ENCODE measurements around the gene SLC9C1. TPM values are rescaled to one million over a fixed set of nuclear protein-coding genes. Genes with fewer than 3 reads are reported as not detected.

The SLC9C1 gene
- not detected in 2 replicates for total RNA-seq (2014; rRNA removed; shearing (Covaris generic))

DNA sequence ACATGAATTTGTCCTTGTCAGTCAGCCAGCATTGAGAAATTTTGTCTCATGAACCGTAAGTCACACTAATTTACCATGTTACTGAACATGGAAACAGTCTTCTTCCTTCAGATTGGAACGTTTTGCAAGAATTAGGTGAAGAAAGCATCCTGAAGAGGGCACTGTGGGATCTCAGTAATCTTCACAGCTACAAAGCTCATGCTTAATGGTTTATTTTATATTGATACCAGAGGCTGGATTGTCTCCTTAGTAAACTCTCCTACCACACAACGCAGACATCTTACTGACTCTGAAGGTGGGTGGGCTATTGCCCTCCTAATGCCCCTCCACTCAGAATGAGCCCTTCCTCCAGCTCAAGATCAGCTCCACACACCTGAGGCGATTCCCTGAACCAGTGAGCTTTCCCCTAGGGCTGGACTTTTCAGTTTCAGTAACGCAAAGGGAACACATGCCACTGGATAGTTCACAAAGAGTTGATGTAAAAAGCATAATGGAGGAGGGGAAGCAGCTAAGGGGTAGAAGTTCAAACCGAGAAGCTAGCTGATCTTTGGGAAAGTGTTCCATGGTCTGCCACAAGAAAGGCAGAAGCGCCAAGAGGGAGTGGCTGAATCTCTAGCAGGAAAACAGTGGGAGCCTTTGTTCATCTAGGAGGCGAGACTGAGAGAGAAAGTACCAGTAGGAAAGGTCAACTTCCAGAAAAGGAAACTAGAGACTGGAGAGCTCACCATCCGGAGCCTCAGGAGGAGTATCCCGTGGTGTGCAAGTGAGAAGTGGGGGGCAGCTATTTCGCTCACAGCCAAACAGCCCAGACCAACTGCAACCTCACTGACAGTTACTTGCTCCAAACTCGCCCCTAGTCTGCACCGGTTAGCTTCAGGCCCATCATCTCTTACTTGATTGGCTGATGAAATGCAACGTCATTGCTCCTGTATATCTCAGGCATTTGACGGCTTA lies at the start of gene SLC9C1:
Gene SLC9C1, minus strand, starts transcription at position 849 of the 954 bp plus-strand sequence. CDS start 7,425 bp downstream, outside the sequence.
- peak; percentile 60 for DNase-seq (ENCODE audit: low spot score)

DNA sequence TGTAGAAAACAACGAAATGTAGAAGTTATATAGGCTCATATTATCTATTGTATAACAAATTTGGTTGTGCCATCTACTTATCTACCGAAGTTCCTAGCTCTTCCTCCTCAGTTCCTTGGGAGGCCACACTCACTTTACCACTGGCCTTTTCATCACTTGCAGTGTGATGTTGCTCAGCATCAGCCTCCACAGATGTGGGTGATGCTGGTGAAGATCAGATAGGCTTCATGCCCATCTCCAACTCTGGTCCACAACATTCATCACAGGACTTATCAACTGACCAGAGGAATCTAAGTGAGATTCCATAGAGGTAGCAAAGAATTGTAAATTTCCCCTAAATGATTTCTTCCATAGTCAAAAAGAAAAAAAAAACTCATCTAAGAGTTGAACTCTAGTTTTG lies 47.4 kb upstream of the SLC9C1 start:
- DNase-seq (ENCODE audit: low spot score) = no peak

DNA sequence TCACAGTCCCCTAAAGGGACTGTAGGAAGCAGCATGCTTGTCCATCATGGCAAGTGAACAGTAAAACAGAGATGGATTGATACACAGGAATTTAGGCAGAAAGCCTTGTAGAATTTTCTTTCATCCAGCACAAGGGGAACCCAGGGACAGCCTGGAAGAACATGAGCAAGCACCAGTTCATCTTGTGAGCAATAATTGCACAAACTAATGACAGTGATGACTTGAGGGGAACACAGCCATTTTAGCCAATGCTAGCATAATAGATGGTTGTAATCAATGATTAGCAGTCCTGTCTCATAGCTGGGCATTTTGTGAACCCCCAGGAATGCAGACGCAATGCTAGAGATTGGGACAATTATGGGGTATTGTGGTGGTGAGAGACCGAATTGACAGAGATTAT lies 45.6 kb upstream of the SLC9C1 start:
- DNase-seq (ENCODE audit: low spot score) = no peak

DNA sequence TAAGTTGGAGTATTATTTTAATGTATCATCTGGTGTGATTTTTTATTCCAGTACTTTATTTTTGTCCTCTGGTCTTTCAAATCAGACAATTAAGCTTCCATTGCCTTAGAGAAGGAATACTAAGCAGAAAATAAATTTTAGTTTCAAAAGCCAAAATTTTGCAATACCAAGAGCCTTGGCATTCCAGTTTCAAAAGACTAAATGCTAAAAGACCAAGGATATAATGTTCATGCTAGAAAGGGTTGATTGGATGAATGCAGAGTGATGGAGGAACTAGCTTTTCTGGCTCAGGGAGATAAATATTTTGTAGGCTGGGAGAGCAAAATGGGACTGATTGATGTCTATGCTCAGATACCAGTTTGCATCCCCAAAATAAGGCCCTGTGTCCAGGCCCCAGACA lies 45.1 kb upstream of the SLC9C1 start:
- DNase-seq (ENCODE audit: low spot score) = no peak

DNA sequence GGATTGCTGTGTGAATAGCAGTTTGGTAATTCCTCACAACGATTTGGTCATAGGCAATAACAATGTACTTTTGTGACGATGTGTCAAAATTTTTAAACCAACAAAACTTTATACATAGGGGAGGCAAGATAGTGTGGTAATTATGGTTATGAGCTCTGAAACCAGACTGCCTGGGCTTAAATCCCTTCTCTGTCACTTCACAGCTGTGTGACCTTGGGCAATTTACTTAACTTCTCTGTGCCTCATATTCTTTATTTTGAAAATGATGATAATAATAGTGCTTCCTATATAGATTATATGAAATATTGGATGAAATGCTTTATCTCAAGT lies 44.7 kb upstream of the SLC9C1 start:
- no peak for DNase-seq (ENCODE audit: low spot score)

DNA sequence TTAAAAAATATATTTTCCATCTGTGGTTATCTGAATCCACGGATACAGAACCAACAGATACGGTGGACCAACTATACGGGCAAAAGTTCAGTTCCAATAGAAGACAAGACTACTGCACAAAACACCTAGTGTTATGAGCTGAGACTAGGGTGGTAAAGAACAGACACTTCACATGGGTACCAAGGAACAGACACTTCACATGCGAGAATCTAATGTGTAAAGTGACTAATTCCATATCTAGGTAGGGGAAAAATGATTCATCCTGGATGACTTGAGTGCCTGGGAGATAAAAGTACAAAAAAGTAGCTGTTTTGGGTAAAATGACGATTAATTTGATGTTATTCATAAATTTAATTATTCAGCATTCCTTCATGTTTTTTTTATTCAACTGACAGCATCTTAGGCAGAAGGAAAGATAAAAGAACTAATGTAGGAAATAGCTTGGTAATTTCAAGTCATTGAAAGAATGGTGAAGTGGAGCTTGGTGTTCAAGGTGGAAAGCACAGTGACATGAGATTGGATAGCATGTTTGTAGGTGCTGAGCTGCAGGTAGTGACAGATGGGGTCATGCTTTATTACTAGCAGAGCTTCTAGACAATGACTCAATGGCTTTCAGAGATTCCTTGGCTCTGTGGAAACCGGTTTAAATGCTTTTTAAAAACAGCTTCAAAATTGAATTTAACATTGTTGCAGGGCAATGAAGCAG lies 44.2 kb upstream of the SLC9C1 start:
- DNase-seq (ENCODE audit: low spot score) = no peak

DNA sequence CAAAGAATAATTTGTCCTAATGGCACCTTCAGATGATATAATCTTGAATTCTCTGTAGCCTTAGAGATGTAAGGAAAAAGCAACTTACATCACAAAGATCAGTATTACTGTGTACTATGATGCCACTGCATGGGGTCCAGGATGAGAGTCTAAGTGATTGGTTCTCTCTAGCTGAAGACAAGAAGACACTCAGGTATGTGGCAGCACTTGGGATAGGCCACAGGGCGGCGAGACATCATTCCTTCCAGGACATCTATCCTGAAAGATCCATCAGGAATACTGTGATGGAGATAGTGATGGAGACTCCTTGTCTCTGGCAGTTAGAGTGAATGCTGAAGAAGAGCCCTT lies 41.4 kb upstream of the SLC9C1 start:
- DNase-seq (ENCODE audit: low spot score) = no peak

DNA sequence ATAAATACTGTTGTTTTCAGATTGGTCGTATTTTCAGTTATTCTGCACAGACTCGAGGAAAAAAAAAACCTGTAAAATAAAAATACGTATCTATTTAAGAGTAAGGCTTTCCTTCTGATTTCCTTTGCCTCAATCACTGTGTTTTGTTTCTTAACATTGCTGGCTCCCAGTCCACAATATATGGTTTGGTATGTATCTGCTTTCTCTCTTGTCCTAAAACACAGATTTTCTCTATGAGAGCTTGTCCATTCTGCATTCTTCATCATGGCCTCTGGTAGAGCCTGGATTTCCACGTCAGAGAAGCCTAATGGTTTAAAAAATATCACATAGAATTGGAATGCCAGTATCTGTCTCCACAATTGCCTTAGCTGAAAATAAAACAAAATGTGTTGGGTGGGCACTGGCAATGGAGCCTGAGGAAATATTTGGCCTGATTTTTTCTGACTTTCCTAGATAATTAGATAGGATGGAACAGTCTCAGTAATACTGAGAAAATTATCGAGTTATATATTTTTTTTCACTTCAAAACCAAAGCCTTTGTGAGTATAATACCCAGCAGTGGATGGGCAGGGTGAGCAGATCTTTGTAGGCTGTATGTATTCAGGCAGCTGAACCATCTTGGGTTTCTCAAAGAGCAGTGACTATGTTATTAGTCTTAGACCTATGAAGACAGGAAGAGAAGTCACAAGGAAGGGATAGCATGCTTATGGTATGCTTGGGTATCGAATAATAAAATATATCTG lies 40.8 kb upstream of the SLC9C1 start:
- DNase-seq (ENCODE audit: low spot score) = no peak

DNA sequence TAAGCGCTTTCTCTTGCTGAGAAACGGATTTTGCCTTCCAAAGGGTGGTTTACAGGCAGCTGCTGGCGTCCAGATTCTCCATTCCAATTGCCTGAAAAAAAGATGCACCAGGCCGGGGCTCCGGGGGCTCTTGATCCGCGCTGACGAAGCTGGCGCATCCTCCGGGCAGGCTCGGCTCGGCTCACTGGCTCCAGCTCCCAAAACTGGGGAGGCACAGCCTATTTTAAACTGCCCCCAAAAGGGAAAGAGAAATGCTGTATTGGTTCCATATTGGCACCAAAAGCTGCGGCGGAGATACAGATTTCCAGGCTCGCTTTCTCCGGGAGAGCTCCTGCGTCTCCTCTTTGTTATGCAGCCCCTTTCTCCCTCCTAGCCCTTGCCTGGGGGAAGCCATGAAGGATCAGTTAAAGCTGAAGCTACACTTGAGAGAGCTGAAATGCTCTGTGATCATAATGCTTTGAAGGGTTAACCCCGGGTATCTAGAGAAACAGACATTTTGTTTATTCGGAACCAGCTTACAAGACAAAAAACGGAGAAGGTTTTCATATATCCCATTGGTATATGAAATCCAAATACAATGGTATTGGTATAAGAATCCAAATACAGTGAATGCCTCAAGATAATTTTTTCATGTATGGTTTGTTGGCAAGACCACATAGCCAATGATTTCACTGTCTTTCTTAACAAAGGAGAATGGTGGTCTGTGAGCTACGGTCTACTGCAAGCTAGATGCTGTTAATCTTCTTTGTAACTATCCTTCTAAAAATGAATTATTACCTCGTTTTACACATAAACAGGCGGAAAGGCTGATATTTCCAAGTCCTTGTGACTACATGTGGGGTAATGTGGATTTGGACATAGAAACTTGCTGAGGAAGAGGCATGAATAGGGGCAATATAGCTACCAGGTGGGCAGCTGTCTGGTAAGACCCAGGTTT lies 39.6 kb upstream of the SLC9C1 start:
- no peak for DNase-seq (ENCODE audit: low spot score)

DNA sequence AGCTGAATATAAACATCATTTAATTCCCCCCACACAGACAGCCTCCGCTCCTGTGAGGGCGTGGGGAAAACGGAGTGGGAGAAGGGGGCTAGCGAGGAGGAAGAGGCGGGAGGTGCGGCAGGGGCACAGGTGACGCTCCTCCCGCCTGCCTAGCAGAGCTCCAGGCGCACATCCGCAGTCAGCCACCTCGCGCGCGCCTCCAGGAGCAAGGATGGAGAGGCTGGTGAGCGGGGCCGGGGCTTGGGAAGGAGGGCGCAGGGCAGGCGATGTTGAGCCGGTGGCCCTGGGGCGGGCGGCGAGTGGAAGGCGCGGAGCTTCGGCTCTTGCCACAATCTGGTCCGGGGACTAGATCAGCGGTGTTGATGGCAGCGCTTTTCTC lies 39.0 kb upstream of the SLC9C1 start, which contains the start of gene CD200:
Gene CD200, plus strand, starts transcription at position 155 of the 379 bp plus-strand sequence. Its CDS starts 57 bp downstream, at position 212.
- DNase-seq (ENCODE audit: low spot score) = no peak

DNA sequence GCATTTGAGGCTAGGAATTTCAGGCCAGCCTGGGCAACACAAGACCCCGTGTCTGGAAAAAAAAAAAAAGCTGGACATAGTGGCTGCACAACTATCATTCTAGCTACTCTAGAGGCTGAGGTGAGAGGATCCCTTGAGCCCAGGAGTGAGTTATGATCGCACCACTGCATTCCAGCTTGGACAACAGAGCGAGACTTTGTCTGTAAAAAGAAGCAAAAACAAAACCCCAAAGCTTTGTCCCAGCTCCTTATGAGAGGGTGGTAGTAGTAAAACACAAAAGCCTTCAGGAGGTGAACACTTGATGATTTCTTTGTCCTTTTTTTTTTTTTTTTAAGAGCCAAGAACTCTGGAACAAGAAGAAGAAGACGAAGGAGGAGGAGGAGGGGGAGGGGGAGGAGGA lies 37.8 kb upstream of the SLC9C1 start:
- no peak for DNase-seq (ENCODE audit: low spot score)

DNA sequence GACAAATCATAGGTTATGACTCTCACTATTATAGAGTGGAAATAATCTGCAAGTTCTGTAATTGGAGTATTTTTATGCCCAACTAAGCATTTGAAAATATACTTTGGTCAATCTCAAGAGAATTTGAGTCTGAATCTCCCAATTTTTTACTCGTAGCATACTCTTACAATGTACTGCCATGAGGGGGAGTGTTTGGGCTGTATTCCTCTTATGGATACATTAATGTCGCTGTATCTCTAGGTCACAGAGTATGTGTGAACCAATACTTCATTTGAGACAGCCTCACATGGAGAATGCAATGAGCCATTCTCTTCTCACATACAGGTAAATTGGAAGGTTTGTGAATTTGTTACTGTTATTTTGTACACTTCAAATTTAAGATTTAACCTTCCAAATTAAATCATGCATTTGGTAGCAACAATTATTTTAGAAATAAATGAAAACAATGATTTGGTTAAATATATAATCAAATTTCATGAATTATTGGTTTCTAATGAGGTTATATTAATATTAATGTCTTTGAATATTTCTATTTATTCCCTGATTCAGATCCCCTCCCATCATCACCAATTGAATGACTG lies 33.4 kb upstream of the SLC9C1 start:
- DNase-seq (ENCODE audit: low spot score) = peak; percentile 68

DNA sequence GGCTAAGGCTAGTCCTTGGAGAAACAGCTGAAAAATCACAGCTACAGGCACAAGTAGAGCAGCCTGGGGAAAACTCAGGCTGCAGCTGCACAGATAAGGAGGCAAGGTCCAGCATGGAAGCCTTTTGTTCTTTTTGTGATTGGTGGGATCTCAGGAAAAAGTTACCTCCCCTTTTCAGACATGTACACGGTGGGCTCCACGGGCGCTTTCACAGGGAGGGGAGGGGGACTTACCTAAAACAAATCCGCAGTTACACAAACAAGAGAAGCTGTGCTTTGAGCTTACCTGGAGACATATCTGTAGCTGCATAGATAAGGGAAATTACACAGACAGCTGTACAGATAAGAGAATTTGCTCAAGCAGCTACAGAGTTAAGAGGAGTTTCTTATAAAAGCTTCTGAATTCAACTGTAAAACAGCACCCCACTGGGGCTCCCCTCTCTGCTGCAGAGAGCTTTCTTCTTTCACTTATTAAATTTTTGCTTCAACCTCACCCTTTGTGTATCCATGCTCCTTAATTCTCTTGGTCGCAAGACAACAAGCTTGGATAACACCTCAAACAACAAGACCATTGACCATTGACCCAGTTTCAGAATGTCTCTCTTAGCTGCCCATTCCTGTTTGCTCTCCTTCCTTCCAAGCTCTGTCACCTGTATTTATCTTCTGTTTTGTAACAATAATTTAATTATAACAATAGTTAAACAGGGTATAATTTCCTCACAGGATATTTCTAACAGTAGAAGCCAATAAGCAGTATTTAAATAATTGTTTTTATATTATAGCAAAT lies 28.0 kb upstream of the SLC9C1 start:
- DNase-seq (ENCODE audit: low spot score) = no peak

DNA sequence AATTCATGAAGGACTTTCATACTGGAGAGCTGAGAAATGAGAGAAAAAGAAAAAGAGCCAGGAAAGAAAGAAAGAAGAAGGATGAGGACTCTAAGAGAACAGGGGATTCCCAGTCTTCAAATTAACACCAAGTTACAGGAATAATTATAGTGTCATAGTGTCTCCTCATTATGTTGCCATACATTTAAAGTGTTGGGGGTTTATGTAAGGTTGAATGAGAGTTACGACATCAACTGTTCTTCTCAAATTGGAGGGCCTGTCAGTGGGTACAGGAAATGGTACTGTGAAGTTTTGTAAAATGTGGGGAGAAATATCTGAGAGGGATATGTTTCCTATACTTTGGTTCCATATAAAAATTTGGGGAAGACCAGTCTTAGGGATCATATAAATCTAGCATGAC lies 26.7 kb upstream of the SLC9C1 start:
- no peak for DNase-seq (ENCODE audit: low spot score)

DNA sequence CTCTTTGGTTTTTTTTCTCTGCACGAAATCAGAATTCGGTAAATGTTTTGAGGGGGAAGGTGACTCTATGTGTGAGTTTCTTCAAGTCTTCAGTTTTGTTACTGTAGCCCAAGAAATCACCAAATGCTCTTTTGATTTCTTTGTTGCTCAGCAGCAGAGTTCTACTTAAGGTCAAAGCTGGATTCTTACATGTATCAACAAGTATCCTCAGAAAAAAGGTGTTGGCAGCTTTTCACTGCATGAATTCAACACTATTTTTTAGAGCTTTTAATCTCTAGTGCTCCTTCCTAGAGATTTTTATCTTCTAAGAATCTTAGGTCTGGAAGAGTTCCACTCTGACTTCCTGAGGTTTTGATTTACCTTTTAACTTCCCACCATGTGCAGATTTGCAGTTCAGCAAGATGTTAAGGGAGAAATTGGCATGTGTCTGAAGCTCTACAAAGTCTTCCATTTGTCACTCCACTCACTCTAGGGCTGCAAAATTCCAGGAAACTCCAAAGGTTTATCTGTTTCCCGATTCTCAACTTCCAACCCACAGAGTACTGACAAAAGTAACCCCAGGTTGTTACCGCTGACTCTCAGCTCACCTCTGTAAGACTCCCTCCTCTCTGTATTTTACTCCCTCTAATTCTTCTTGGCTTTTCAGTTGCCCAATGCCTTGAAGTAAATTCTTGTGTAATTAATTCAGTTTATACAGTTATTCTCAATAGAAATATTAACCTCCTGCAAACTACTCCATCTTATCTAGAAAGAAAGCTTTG lies 25.7 kb upstream of the SLC9C1 start:
- DNase-seq (ENCODE audit: low spot score) = no peak

DNA sequence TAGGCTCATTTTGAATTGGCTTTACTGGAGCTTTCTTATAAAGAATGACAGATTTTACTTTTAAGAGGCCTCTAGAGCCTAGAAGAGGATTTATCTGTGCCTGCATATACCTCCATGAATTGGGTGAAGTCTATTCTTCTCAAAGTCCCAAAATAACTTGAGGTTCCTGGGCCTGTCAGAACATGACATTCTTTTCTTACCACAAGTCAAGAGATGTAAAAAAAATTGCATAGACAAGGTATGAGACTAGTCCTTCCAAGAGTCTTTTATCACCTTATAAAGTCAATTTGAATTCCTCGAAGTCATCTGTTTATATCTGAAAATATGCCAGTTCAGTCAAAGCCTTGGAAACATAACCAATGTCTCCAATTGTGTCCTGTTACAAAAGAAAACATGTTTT lies 21.8 kb upstream of the SLC9C1 start:
- no peak for DNase-seq (ENCODE audit: low spot score)

DNA sequence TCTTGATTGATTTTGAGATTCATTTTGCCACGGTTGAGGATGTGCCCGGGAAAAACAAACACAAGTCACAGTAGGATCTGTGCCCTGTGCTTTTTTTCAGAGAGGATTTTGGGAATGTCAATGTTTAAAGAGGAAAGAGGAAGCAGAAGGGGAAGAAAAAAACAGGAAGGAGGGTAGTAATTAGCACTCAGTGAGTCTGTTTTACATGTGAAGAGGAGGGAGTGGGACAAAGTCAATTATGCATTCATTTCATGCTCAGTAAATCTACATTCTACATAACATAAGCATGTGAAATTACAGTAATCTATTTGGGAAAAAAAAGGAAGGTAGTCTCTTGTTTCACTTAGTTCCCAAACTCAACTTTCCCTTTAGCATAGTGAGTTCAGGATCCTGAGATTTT lies 20.6 kb upstream of the SLC9C1 start:
- DNase-seq (ENCODE audit: low spot score) = no peak

DNA sequence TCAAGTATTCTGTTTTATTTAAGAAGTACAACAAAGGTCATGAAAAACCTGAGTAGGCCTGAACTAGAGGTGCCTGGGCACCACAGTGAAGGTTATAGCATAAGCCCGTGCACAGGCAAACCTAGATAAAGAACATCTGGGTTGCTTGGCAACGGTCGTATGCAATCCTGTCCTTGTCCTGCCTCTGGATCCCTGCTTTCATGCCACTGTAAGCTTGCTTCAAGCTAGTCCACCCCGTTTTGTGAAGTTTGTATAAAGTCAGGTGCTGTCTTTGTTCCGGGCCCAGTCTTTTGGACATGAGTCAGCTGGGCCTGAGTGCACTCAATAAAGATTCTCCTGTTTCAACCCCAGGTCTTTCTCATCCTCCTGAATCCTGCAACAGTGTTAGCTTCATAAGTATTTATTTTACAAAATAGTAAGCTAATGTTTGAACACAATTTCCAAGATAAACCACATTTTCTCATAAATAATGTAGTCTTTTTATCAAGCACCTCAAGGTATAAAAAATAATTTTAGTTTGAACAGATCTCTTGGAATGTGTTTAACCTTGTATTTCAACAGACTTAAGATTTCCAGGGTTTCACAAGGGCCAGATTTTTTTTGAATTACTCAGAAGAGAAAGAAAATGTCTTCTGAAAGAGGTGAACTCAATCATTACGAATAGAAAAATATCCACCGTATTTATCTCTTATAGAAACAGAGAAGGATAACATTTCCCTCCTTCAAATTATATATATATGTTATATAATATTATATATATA lies 14.3 kb upstream of the SLC9C1 start:
- DNase-seq (ENCODE audit: low spot score) = no peak

DNA sequence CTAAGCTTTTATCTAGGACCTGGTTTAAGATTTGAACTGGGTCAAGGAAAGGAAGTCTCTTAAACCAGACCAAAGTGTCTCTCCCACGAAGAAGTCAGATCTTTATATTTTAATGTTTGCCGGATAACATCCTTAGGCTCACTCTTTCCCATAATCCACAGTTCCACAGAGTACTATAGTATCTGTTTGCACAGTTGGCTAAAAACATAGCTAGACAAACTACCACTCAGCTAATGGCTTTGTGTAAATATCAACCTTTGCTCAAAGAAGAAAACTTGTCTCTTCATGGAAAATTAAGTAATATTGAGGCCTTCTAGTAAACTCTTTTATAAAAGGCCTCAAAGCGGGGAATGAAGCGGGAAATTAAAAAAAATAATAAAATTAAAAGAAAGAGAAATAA lies 13.5 kb upstream of the SLC9C1 start:
- DNase-seq (ENCODE audit: low spot score) = no peak

All from H4 (cell line).